Ectodermal cell (in vitro differentiated cells): ENCODE data around the gene SMYD1.

Experiments
- H3K27ac ChIP-seq: 2 replicates; pipeline ENCODE4 v1.7.0; 2013; ENCODE audit warnings: mild to moderate bottlenecking, low read depth, low read length; ENCODE audit not compliant: insufficient read depth, poor library complexity, severe bottlenecking
- H3K27me3 ChIP-seq: 2 replicates; pipeline ENCODE4 v1.7.0; 2013; ENCODE audit warnings: mild to moderate bottlenecking, low read length; ENCODE audit not compliant: insufficient read depth, control insufficient read depth, poor library complexity, severe bottlenecking
- H3K36me3 ChIP-seq: one replicate; pipeline ENCODE4 v1.7.0; 2013; ENCODE audit warnings: low read length; ENCODE audit not compliant: control insufficient read depth, insufficient read depth
- H3K4me1 ChIP-seq: one replicate; pipeline ENCODE4 v1.7.0; 2013; ENCODE audit warnings: low read length; ENCODE audit not compliant: control insufficient read depth, insufficient read depth
- H3K4me3 ChIP-seq: 2 replicates; pipeline ENCODE4 v1.7.0; 2013; ENCODE audit warnings: low read depth, low read length, control low read depth; ENCODE audit not compliant: insufficient read depth
- H3K9me3 ChIP-seq: 2 replicates; pipeline ENCODE4 v1.7.0; 2013; ENCODE audit warnings: mild to moderate bottlenecking, low read length, moderate library complexity; ENCODE audit not compliant: control insufficient read depth
- WGBS, 2 experiments: methylation state at CpG; one replicate each; pipeline ENCODE4 v1.1.7; 2013; ENCODE audit warnings: missing lambda C conversion rate in 2 of 2; 5-methylcytosine and 5-hydroxymethylcytosine counted together

Gene SMYD1

DNA sequence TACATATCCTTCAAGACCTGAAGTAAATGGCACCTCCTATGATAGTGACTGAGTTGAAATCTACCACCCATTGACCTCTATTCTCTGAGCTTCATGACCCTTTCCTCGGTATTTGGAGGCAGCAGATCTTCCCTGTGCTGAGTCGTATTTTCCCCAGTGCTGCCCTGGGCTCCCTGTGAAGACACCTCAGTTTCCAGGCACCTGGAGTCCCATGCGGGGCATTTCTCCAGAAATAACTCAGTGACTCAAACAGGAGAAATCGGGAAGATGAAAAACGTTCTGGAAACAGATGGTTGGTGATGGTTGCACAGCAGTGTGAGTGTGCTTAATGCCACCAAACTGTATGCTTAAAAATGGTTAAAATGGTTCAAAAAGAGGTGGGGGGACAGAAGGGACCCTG lies 18.0 kb downstream of the SMYD1 start:
- H3K27ac ChIP-seq, result no peak overlapping the region
- no peak overlapping the region for H3K4me3 ChIP-seq
- H3K4me1 ChIP-seq, result no peaks in the 10 kb centered on the region
- 91 to 93% methylated on average over 5 of the region's 5 CpGs for WGBS, 2 experiments
- no peaks in the 10 kb centered on the region for H3K9me3 ChIP-seq
- no peaks in the 10 kb centered on the region for H3K36me3 ChIP-seq
- H3K27me3 ChIP-seq, result no peaks in the 10 kb centered on the region

- Histone ChIP-seq H3K4me1 (no peaks in the 10 kb centered on the region), H3K4me3 (no peak overlapping the region), H3K36me3 (no peaks in the 10 kb centered on the region), H3K9me3 (no peaks in the 10 kb centered on the region), H3K27ac (no peak overlapping the region), H3K27me3 (no peaks in the 10 kb centered on the region)
- WGBS, 2 experiments, result 90% methylated on average over 7 to 9 of the region's 9 CpGs
Measured at GRCh38 chr2:88086401-88086800, 18.8 kb downstream of the SMYD1 start.

DNA sequence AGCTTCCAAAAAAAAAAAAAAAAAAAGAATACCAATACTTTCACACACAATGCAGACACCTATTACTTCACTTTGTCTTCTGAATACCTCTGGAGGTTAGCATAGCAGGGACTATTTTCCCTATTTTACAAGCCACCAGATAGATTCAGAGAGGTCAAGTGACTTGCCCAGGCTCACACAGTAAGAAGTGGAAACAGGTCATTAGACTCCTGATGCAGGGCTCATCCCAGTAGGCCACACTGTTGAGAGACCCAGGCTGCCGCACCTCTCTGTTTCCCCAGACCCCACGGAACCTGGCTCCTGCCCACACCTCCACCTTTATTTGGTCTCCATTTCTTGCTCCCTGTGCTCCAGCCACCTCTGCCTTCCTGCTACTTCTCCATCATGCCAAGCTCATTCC lies 19.4 kb downstream of the SMYD1 start:
- Histone ChIP-seq H3K9me3 (no peaks in the 10 kb centered on the region), H3K27ac (no peak overlapping the region), H3K27me3 (no peaks in the 10 kb centered on the region), H3K4me1 (no peaks in the 10 kb centered on the region), H3K4me3 (no peak overlapping the region), H3K36me3 (no peaks in the 10 kb centered on the region)
- 91% methylated on average over 2 of the region's 2 CpGs for WGBS, 2 experiments

DNA sequence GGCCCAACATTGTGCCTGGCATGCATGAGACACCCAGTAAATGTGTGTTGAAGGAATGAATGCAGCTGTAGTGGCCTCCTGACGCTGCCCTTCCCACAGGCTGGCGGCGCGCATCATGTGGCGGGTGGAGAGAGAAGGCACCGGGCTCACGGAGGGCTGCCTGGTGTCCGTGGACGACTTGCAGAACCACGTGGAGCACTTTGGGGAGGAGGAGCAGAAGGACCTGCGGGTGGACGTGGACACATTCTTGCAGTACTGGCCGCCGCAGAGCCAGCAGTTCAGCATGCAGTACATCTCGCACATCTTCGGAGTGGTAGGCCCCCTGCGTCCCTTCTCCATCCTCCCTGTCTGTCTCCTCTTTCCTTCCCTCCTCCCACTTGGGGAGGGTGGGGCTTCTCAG lies 20.1 kb downstream of the SMYD1 start:
- Histone ChIP-seq H3K27me3 (no peaks in the 10 kb centered on the region), H3K4me3 (no peak overlapping the region), H3K4me1 (no peaks in the 10 kb centered on the region), H3K36me3 (no peaks in the 10 kb centered on the region), H3K9me3 (no peaks in the 10 kb centered on the region), H3K27ac (no peak overlapping the region)
- WGBS, 2 experiments, result 88 to 92% methylated on average over 17 of the region's 17 CpGs

DNA sequence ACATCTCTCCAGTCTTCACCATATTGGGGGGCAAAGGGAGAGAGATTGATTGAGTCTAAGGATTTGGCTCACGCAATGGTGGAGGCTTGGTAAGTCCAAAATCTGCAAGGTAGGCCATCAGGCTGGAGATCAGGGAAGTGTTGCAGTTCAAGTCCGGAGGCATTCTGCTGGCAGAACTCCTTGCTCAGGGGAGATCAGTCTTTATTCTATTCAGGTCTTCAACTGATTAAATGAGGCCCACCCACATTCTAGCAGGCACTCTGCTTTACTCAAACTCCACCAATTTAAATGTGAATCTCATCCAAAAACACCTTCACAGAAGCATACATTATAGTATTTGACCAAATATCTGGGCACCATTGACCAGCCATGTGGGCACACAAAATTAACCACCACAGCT lies 21.4 kb downstream of the SMYD1 start:
- Histone ChIP-seq H3K9me3 (no peaks in the 10 kb centered on the region), H3K4me1 (peaks cover under 1% of the 10 kb centered on the region), H3K36me3 (no peaks in the 10 kb centered on the region), H3K4me3 (no peak overlapping the region), H3K27ac (no peak overlapping the region), H3K27me3 (no peaks in the 10 kb centered on the region)
- WGBS, 2 experiments, result 93 to 96% methylated on average over 2 of the region's 2 CpGs

DNA sequence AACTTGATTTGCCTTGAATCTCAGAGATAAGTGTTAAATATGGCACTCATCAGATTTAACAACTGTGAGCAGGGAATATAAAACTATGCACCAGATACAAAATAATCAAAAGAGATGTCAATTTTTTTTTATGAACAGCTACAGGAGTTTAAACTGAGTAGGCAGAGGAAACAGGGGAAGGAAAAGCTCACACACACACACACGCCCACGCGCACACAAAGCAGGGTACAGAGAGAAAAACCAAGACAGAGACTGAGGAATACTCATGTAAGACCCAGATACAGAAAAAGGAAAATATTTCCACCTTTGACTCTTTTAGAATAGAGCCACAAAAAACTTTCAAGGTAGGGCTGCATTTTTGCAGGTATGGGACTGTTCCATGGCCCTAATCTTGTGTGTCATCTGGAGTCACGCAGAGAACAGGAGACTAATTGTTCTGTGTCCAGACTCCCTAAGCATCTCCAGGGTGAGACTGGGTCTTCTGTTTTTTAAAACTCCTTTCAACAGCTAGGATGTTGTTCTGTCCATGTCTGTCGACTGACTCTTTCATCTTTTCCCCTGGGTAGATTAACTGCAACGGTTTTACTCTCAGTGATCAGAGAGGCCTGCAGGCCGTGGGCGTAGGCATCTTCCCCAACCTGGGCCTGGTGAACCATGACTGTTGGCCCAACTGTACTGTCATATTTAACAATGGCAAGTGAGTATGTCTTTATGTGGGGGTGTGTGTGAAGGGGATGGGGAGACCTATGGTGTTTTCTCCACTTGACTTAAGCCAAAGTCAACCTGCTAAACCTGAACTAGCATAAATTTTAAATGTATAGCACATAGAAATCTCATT lies 23.0 kb downstream of the SMYD1 start:
- Histone ChIP-seq H3K4me3 (no peak overlapping the region), H3K9me3 (no peaks in the 10 kb centered on the region), H3K27ac (no peak overlapping the region), H3K4me1 (peaks cover 14% of the 10 kb centered on the region), H3K27me3 (no peaks in the 10 kb centered on the region), H3K36me3 (no peaks in the 10 kb centered on the region)
- WGBS, 2 experiments, result 89 to 92% methylated on average over 8 of the region's 8 CpGs

- no peaks in the 10 kb centered on the region for H3K27me3 ChIP-seq
- no peaks in the 10 kb centered on the region for H3K36me3 ChIP-seq
- H3K4me1 ChIP-seq, result peaks cover 16% of the 10 kb centered on the region
- H3K9me3 ChIP-seq, result no peaks in the 10 kb centered on the region
- H3K27ac ChIP-seq, result no peak overlapping the region
- WGBS, 2 experiments, result 62 to 63% methylated on average over 3 of the region's 3 CpGs
- no peak overlapping the region for H3K4me3 ChIP-seq
Measured at GRCh38 chr2:88091943-88092342, 24.3 kb downstream of the SMYD1 start.

- Histone ChIP-seq H3K27me3 (no peaks in the 10 kb centered on the region), H3K27ac (no peak overlapping the region), H3K4me3 (no peak overlapping the region), H3K9me3 (no peaks in the 10 kb centered on the region), H3K36me3 (no peaks in the 10 kb centered on the region), H3K4me1 (peaks cover 16% of the 10 kb centered on the region)
Measured at GRCh38 chr2:88092773-88093172, 25.1 kb downstream of the SMYD1 start.

DNA sequence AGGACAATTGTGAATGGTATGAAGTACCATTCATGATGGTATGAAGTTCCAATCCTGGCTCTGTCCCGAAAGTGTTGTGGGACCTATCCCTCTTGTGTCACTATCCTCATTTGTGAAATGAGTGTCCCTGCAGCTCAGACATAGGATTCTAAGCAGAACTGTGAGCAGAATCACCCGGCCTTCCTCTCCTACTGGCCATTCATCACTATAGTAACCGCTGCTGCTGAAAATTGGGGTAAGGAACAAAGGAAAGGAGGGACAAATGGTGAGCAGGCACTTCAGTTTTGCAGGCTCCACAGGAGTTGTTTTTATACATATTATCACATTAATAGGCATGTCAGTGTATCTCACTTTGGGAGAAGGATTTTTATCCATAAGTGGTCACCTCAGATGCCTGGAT lies 27.4 kb downstream of the SMYD1 start:
- WGBS, 2 experiments, result 38 to 75% methylated on average over 2 to 3 of the region's 3 CpGs
- H3K27me3 ChIP-seq, result no peaks in the 10 kb centered on the region
- H3K27ac ChIP-seq, result no peak overlapping the region
- H3K9me3 ChIP-seq, result no peaks in the 10 kb centered on the region
- no peaks in the 10 kb centered on the region for H3K36me3 ChIP-seq
- H3K4me1 ChIP-seq, result peaks cover 16% of the 10 kb centered on the region
- H3K4me3 ChIP-seq, result no peak overlapping the region

DNA sequence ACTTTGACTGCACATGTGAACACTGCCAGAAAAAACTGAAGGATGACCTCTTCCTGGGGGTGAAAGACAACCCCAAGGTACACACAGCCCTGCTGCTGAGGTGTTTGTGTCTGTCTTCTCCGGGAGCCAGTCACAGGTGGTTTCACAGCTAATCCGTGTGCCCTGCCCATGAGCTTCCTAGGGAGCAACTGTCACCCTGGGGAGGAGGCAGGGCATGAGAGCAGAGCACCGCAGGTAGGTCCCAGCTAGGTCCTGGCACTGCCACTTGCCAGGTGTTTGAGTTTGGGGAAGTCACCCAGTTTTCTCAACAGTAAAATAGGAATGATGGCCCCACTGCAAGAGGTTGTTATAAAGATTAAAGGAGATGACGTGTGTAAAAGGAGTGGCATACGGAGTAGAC lies 29.1 kb downstream of the SMYD1 start:
- H3K27ac ChIP-seq, result no peak overlapping the region
- H3K4me1 ChIP-seq, result peaks cover 22% of the 10 kb centered on the region
- H3K4me3 ChIP-seq, result no peak overlapping the region
- H3K9me3 ChIP-seq, result no peaks in the 10 kb centered on the region
- 91% methylated on average over 5 of the region's 5 CpGs for WGBS, 2 experiments
- no peaks in the 10 kb centered on the region for H3K27me3 ChIP-seq
- H3K36me3 ChIP-seq, result no peaks in the 10 kb centered on the region
